Endothelial cell of umbilical vein (primary cell): ENCODE measurements around the gene NAE1. TPM values are rescaled to one million over a fixed set of nuclear protein-coding genes. Genes with fewer than 3 reads are reported as not detected.

ENCODE experiments used
- BruUV-seq: library from RNA; stranded (reverse); fragments of 400-500 nt; replicated peaks from 2 replicates; lab custom pipeline; 2021; lab: Mats Ljungman, UMichigan
- CTCF ChIA-PET: fragments of 300-600, 350-600 bp; sonication (Branson Sonifier 250); formaldehyde crosslinking; loops from one replicate; lab custom pipeline; 2021; ENCODE audit warnings: antibody characterized with exemption, inconsistent platforms; lab: Charles Lee
- POLR2A ChIA-PET: fragments of 300-600, 350-600 bp; sonication (Branson Sonifier 250); formaldehyde crosslinking; loops from one replicate; lab custom pipeline; 2021; ENCODE audit warnings: antibody characterized with exemption, inconsistent platforms; lab: Charles Lee
- DNase-seq: peaks from one replicate; pipeline ENCODE4 v3.0.0-alpha.2; 2011; ENCODE audit warnings: low read depth, low spot score
- FAIRE-seq: peaks from 2 replicates; lab custom pipeline; 2011; peaks lifted over from hg19 to GRCh38; lab: Jason Lieb, UNC
- H2AFZ ChIP-seq: 2 replicates; pipeline ENCODE4 v1.6.0; 2012; ENCODE audit warnings: low read depth, low read length, control low read depth, inconsistent platforms
- H3K27ac ChIP-seq: 2 replicates; pipeline ENCODE4 v1.5.1; 2011; ENCODE audit warnings: low read depth, mild to moderate bottlenecking, control low read depth, low read length, moderate library complexity; ENCODE audit not compliant: insufficient read depth
- H3K27me3 ChIP-seq, 2 experiments: 2 replicates each; pipeline versions ENCODE4 v1.6.0 to v1.6.1; 2011; ENCODE audit warnings: low read length in 2 of 2, mixed read lengths in 1 of 2; ENCODE audit not compliant: control insufficient read depth in 2 of 2, insufficient read depth in 2 of 2
- H3K36me3 ChIP-seq, 2 experiments: 2 replicates in 1 of 2; 3 replicates in 1 of 2; pipeline ENCODE4 v1.5.1; 2011; ENCODE audit warnings: low read length in 2 of 2, mild to moderate bottlenecking in 1 of 2, moderate library complexity in 1 of 2; ENCODE audit not compliant: control insufficient read depth in 2 of 2, insufficient read depth in 2 of 2; ENCODE audit errors: extremely low read depth in 1 of 2
- H3K4me1 ChIP-seq: 3 replicates; pipeline ENCODE4 v1.5.1; 2011; ENCODE audit warnings: mild to moderate bottlenecking, low read length; ENCODE audit not compliant: control insufficient read depth, insufficient read depth; ENCODE audit errors: extremely low read depth
- H3K4me2 ChIP-seq: 2 replicates; pipeline ENCODE4 v1.6.1; 2011; ENCODE audit warnings: low read length, control low read depth, mixed read lengths; ENCODE audit not compliant: insufficient read depth
- H3K4me3 ChIP-seq, 3 experiments: fragments of 200-600 bp in 1 of 3; sonication (generic), shearing (Covaris generic) in 1 of 3; replicated peaks in 1 of 3; 2 replicates each; pipeline ENCODE4 v1.5.1; 2011 to 2016; ENCODE audit warnings: control low read depth in 3 of 3, low read length in 3 of 3, mild to moderate bottlenecking in 2 of 3, inconsistent platforms in 1 of 3, low read depth in 1 of 3, moderate library complexity in 1 of 3; ENCODE audit not compliant: insufficient read depth in 1 of 3
- H3K79me2 ChIP-seq: 2 replicates; pipeline ENCODE4 v1.6.0; 2012; ENCODE audit warnings: low read length, inconsistent platforms; ENCODE audit not compliant: control insufficient read depth, insufficient read depth
- H3K9ac ChIP-seq: replicated peaks from 2 replicates; pipeline ENCODE3; 2011; ENCODE audit warnings: low read length, control low read depth; ENCODE audit not compliant: insufficient read depth; ENCODE audit errors: extremely low read depth
- H3K9me1 ChIP-seq: replicated peaks from 3 replicates; pipeline ENCODE4 v1.6.0; 2011; ENCODE audit warnings: mild to moderate bottlenecking, low read length; ENCODE audit not compliant: control insufficient read depth, insufficient read depth; ENCODE audit errors: extremely low read depth
- H3K9me3 ChIP-seq: replicated peaks from 2 replicates; pipeline ENCODE4 v1.5.1; 2012; ENCODE audit warnings: low read length, inconsistent platforms; ENCODE audit not compliant: control insufficient read depth, insufficient read depth
- H4K20me1 ChIP-seq: replicated peaks from 2 replicates; pipeline ENCODE3; 2011; ENCODE audit warnings: mild to moderate bottlenecking, low read length; ENCODE audit not compliant: control insufficient read depth, insufficient read depth; ENCODE audit errors: extremely low read depth
- CTCF ChIP-seq, 2 donors: IDR thresholded peaks; 1 replicate in 1 of 2; 2 replicates in 1 of 2; pipeline ENCODE4 v1.5.1; 2011; ENCODE audit warnings: low read length in 2 of 2, mild to moderate bottlenecking in 2 of 2, moderate library complexity in 2 of 2, control low read depth in 1 of 2, inconsistent platforms in 1 of 2, low read depth in 1 of 2; ENCODE audit not compliant: insufficient read depth in 1 of 2; ENCODE audit errors: extremely low read depth in 1 of 2
- EZH2 ChIP-seq: IDR thresholded peaks from 2 replicates; pipeline ENCODE4 v1.6.1; 2012; ENCODE audit warnings: borderline replicate concordance, low read depth, mild to moderate bottlenecking, moderate library complexity, low read length, inconsistent platforms; ENCODE audit not compliant: severe bottlenecking
- FOS ChIP-seq: IDR thresholded peaks from 2 replicates; pipeline ENCODE4 v1.6.1; 2011; ENCODE audit warnings: mild to moderate bottlenecking, low read length, moderate library complexity, borderline replicate concordance; ENCODE audit not compliant: insufficient read depth
- GATA2 ChIP-seq: IDR thresholded peaks from 2 replicates; pipeline ENCODE4 v1.7.0; 2011; ENCODE audit warnings: low read depth, mild to moderate bottlenecking, moderate library complexity, mixed read lengths, low read length; ENCODE audit not compliant: insufficient read length, insufficient read depth
- JUN ChIP-seq: IDR thresholded peaks from 2 replicates; pipeline ENCODE4 v1.6.1; 2011; ENCODE audit warnings: borderline replicate concordance, low read depth; ENCODE audit not compliant: insufficient read length, insufficient read depth
- MAX ChIP-seq: IDR thresholded peaks from 2 replicates; pipeline ENCODE4 v1.6.1; 2011; ENCODE audit not compliant: insufficient read depth, insufficient read length
- MYC ChIP-seq: IDR thresholded peaks from one replicate; pipeline ENCODE4 v1.6.1; 2011; ENCODE audit warnings: mild to moderate bottlenecking, low read depth, low read length
- POLR2A ChIP-seq: IDR thresholded peaks from 2 replicates; pipeline ENCODE4 v1.6.1; 2012; ENCODE audit warnings: low read depth, mild to moderate bottlenecking, control low read depth, low read length
- POLR2AphosphoS5 ChIP-seq: IDR thresholded peaks from 2 replicates; pipeline ENCODE4 v1.6.1; 2012; ENCODE audit warnings: low read depth, mild to moderate bottlenecking, control low read depth, low read length, moderate library complexity; ENCODE audit not compliant: insufficient read depth
- dilution Hi-C: fragments of 300-500 bp; cut with MboI; formaldehyde crosslinking; loops from one replicate; pipeline ENCODE4 v1.15.0; 2019; ENCODE audit warnings: low sequenced_read_pairs; ENCODE audit not compliant: extremely low pct_ligation_motif_present
- intact Hi-C: fragments of 100-400 bp; cut with micrococcal nuclease; formaldehyde crosslinking; loops from one replicate; pipeline ENCODE4 v1.10.0; 2022
- polyA plus RNA-seq, 4 experiments: library from polyadenylated mRNA; depleted of rRNA in 3 of 4; stranded (reverse) in 3 of 4; unstranded in 1 of 4; fragments of >200 nt; gene quantifications; 2 replicates each; pipeline versions ENCODE4 v1.2.1 to v1.2.3, GENCODE V29; 2011 to 2012; ENCODE audit warnings: missing spikeins in 1 of 4
- total RNA-seq: library from RNA; stranded (reverse); gene quantifications from 2 replicates; pipeline ENCODE4 v1.2.3, GENCODE V29; 2021

The NAE1 gene
- total and polyA plus RNA-seq, 2 donors (not counting 3 experiments of a cell fraction or from before 2014, with no cell fraction given): 23.6 to 64.3 TPM

- no peaks in the 10 kb centered on the region for H3K36me3 ChIP-seq
- POLR2A ChIA-PET: no interaction called here
- dilution Hi-C loops (no loop called here), intact Hi-C loops (no loop called here)
- no peak overlapping the region for H3K4me2 ChIP-seq
- no peaks in the 10 kb centered on the region for H3K4me1 ChIP-seq
- DNase-seq (no peak), FAIRE-seq (no peak)
- no peaks in the 10 kb centered on the region for H3K9me3 ChIP-seq
- TF ChIP-seq GATA2 (no peak), FOS (no peak), MAX (no peak), POLR2A (no peak), POLR2AphosphoS5 (no peak), EZH2 (no peak), CTCF (IDR thresholded peaks at IDR 0.05; ENCODE audit: extremely low read depth in 1 of 2, insufficient read depth in 1 of 2, low read depth in 1 of 2, low read length in 2 of 2) (no peak), JUN (no peak), MYC (no peak)
- H2AFZ ChIP-seq: no peak overlapping the region
- no peaks in the 10 kb centered on the region for H3K9me1 ChIP-seq
- H3K27ac ChIP-seq: no peak overlapping the region
- CTCF ChIA-PET: interaction anchor here (0.8 to 5.2 kb wide), 7 partner anchors 9 to 205 kb away, joined by 3 to 43 read pairs (median 8); partner anchors contain the start of genes DYNC1LI2 and NAE1
- no peaks in the 10 kb centered on the region for H3K79me2 ChIP-seq
- no TSS peak for BruUV-seq
- no peaks in the 10 kb centered on the region for H4K20me1 ChIP-seq
- no peak overlapping the region for H3K4me3 ChIP-seq
- H3K27me3 ChIP-seq: no peaks in the 10 kb centered on the region
- no peak overlapping the region for H3K9ac ChIP-seq
Observed at GRCh38 chr16:66856184-66856730, 25.5 kb upstream of the NAE1 start.
